HepG2 (cell line): Measurements from ENCODE around the gene ACADVL. TPM values are rescaled to one million over a fixed set of nuclear protein-coding genes. Genes with fewer than 3 reads are reported as not detected.
A peak's percentile ranks its signal among the peaks of the same experiment; 100 is the strongest.

Source experiments
- BRD4 ChIP-seq: sonication (generic); formaldehyde crosslinking; IDR thresholded peaks from 2 replicates; pipeline ENCODE4 v1.4.0; 2020; ENCODE audit warnings: missing genetic modification reagents
- HNRNPUL1 ChIP-seq: fragments of 200-400 bp; formaldehyde crosslinking; IDR thresholded peaks from 2 replicates; pipeline ENCODE4 v1.6.1; 2017; ENCODE audit warnings: low read depth, mild to moderate bottlenecking, low read length, moderate library complexity
- POGZ ChIP-seq: sonication (generic); formaldehyde crosslinking; IDR thresholded peaks from 2 replicates; pipeline ENCODE4 v1.4.0; 2020; ENCODE audit warnings: mild to moderate bottlenecking, missing genetic modification reagents
- RARA ChIP-seq: IDR thresholded peaks from 2 replicates; pipeline ENCODE4 v1.6.1; 2016; ENCODE audit warnings: missing genetic modification reagents, missing compliant biosample characterization
- SRF ChIP-seq: IDR thresholded peaks from 2 replicates; pipeline ENCODE4 v1.6.1; 2011; ENCODE audit warnings: mild to moderate bottlenecking, low read depth, low read length, moderate library complexity
- ZFAT ChIP-seq: sonication (generic); formaldehyde crosslinking; conservative IDR thresholded peaks from 2 replicates; pipeline ENCODE4 v1.8.1; 2023; ENCODE audit warnings: missing genetic modification reagents, inconsistent platforms
- ZNF761 ChIP-seq: sonication (generic); formaldehyde crosslinking; conservative IDR thresholded peaks from 2 replicates; pipeline ENCODE4 v1.4.0; 2020; ENCODE audit warnings: mild to moderate bottlenecking, missing genetic modification reagents
- polyA plus RNA-seq, 8 experiments: library from polyadenylated mRNA; depleted of rRNA in 3 of 8; stranded (reverse) in 7 of 8; unstranded in 1 of 8; fragments of >200 nt; fragmentation: Illumina TruSeq in 4 of 8; extraction: Trizol in 4 of 8; gene quantifications; 2 replicates each; pipeline versions ENCODE4 v1.2.1 to v1.2.3, GENCODE V29; 2011 to 2016; ENCODE audit warnings: low read depth in 4 of 8, missing spikeins in 1 of 8, mixed read lengths in 1 of 8; ENCODE audit not compliant: insufficient read depth in 1 of 8
- total RNA-seq, 5 experiments: library from RNA; depleted of rRNA; stranded (reverse); fragments of >200 nt; fragmentation: Illumina TruSeq; extraction: Trizol; gene quantifications; 2 replicates each; pipeline ENCODE4 v1.2.3, GENCODE V29; 2016; ENCODE audit warnings: low read depth in 1 of 5
- TF ChIP-seq, protein P1 (sequence below): sonication (generic); formaldehyde crosslinking; IDR thresholded peaks from 2 replicates; pipeline ENCODE4 v1.4.0; 2020; ENCODE audit warnings: mild to moderate bottlenecking, missing genetic modification reagents, borderline replicate concordance
- TF ChIP-seq, protein P2 (sequence below): sonication (generic); formaldehyde crosslinking; IDR thresholded peaks from 2 replicates; pipeline ENCODE4 v1.4.0; 2020; ENCODE audit warnings: missing genetic modification reagents
- TF ChIP-seq, protein P3 (sequence below): sonication (generic); formaldehyde crosslinking; IDR thresholded peaks from 2 replicates; pipeline ENCODE4 v1.4.0; 2020; ENCODE audit warnings: mild to moderate bottlenecking, missing genetic modification reagents
- TF ChIP-seq, protein P4 (sequence below): IDR thresholded peaks from 2 replicates; pipeline ENCODE4 v1.6.1; 2016; ENCODE audit warnings: missing compliant biosample characterization, missing genetic modification reagents, borderline replicate concordance

The ACADVL gene
- total and polyA plus RNA-seq, 2 of the 13 experiments (the other 11 are each of a cell fraction or from before 2014, with no cell fraction given), result 219 to 412 TPM

DNA sequence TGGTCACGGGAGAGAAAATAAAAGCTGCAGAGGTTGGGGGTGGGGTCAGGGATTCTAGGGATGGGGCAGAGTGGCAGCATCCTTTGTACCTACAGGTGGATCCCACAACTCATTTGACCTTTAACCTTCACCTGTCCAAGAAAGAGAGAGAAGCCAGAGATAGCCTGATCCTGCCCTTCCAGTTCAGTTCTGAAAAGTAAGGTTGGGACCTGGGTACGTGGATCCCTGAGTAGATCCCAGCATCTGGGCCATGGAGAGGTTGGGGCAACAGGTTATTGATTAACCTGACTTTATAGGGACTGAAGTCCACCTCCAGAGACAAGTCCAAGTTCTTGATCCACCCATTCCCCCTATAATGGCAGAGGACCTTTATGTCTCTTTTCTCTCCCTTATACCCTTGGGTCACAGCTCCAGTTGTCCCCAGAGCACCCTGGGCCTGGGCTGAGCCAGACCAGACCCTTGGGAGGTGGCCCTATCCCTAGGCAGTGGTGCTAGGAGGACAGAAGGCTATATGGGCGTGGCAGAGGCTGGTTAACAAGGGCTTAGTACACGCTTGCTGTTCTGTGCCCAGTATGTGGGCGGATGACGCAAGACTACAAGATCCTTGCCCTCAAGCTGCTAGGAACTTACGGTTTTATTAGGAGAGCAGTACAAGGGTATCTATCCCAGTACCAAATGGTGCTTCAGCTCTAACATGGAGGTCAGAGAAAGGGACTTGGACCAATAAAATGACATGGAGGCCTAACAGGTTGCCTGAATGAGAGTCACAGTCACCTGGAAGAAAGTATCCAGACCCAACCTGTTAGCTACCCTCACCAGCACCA lies 39.2 kb downstream of the ACADVL start (continued):
- TF ChIP-seq, protein P1, sequence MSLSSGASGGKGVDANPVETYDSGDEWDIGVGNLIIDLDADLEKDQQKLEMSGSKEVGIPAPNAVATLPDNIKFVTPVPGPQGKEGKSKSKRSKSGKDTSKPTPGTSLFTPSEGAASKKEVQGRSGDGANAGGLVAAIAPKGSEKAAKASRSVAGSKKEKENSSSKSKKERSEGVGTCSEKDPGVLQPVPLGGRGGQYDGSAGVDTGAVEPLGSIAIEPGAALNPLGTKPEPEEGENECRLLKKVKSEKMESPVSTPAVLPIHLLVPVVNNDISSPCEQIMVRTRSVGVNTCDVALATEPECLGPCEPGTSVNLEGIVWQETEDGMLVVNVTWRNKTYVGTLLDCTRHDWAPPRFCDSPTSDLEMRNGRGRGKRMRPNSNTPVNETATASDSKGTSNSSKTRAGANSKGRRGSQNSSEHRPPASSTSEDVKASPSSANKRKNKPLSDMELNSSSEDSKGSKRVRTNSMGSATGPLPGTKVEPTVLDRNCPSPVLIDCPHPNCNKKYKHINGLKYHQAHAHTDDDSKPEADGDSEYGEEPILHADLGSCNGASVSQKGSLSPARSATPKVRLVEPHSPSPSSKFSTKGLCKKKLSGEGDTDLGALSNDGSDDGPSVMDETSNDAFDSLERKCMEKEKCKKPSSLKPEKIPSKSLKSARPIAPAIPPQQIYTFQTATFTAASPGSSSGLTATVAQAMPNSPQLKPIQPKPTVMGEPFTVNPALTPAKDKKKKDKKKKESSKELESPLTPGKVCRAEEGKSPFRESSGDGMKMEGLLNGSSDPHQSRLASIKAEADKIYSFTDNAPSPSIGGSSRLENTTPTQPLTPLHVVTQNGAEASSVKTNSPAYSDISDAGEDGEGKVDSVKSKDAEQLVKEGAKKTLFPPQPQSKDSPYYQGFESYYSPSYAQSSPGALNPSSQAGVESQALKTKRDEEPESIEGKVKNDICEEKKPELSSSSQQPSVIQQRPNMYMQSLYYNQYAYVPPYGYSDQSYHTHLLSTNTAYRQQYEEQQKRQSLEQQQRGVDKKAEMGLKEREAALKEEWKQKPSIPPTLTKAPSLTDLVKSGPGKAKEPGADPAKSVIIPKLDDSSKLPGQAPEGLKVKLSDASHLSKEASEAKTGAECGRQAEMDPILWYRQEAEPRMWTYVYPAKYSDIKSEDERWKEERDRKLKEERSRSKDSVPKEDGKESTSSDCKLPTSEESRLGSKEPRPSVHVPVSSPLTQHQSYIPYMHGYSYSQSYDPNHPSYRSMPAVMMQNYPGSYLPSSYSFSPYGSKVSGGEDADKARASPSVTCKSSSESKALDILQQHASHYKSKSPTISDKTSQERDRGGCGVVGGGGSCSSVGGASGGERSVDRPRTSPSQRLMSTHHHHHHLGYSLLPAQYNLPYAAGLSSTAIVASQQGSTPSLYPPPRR (CRISPR knock-in tag), result 0 out of 2 replicates have a peak, but pooled peaks have one; percentile 32
- TF ChIP-seq, protein P2, sequence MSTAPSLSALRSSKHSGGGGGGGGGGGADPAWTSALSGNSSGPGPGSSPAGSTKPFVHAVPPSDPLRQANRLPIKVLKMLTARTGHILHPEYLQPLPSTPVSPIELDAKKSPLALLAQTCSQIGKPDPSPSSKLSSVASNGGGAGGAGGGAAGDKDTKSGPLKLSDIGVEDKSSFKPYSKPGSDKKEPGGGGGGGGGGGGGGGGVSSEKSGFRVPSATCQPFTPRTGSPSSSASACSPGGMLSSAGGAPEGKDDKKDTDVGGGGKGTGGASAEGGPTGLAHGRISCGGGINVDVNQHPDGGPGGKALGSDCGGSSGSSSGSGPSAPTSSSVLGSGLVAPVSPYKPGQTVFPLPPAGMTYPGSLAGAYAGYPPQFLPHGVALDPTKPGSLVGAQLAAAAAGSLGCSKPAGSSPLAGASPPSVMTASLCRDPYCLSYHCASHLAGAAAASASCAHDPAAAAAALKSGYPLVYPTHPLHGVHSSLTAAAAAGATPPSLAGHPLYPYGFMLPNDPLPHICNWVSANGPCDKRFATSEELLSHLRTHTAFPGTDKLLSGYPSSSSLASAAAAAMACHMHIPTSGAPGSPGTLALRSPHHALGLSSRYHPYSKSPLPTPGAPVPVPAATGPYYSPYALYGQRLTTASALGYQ, result no peak
- TF ChIP-seq, protein P3, sequence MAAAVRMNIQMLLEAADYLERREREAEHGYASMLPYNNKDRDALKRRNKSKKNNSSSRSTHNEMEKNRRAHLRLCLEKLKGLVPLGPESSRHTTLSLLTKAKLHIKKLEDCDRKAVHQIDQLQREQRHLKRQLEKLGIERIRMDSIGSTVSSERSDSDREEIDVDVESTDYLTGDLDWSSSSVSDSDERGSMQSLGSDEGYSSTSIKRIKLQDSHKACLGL (CRISPR knock-in tag), result peak; percentile 74; the same call in 1 of the 2 replicates
- TF ChIP-seq POGZ (CRISPR knock-in tag) (peak; percentile 53; the same call in 1 of the 2 replicates), RARA (peak; percentile 60), ZNF761 (no peak), BRD4 (CRISPR knock-in tag) (no peak), ZFAT (CRISPR knock-in tag) (no peak), SRF (no peak), HNRNPUL1 (peak; percentile 82)
- TF ChIP-seq, protein P4, sequence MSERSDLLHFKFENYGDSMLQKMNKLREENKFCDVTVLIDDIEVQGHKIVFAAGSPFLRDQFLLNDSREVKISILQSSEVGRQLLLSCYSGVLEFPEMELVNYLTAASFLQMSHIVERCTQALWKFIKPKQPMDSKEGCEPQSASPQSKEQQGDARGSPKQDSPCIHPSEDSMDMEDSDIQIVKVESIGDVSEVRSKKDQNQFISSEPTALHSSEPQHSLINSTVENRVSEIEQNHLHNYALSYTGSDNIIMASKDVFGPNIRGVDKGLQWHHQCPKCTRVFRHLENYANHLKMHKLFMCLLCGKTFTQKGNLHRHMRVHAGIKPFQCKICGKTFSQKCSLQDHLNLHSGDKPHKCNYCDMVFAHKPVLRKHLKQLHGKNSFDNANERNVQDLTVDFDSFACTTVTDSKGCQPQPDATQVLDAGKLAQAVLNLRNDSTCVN (CRISPR knock-in tag), result no peak; the same call in 1 of the 2 replicates
